NCI-H526 treated with DMSO at 0.1 percent for 48 hours (cell line): ENCODE measurements around the gene MIS12.

Source experiments
- DNase-seq: peaks from one replicate; lab custom pipeline; 2025; lab: John Stamatoyannopoulos, UW

Gene MIS12

DNA sequence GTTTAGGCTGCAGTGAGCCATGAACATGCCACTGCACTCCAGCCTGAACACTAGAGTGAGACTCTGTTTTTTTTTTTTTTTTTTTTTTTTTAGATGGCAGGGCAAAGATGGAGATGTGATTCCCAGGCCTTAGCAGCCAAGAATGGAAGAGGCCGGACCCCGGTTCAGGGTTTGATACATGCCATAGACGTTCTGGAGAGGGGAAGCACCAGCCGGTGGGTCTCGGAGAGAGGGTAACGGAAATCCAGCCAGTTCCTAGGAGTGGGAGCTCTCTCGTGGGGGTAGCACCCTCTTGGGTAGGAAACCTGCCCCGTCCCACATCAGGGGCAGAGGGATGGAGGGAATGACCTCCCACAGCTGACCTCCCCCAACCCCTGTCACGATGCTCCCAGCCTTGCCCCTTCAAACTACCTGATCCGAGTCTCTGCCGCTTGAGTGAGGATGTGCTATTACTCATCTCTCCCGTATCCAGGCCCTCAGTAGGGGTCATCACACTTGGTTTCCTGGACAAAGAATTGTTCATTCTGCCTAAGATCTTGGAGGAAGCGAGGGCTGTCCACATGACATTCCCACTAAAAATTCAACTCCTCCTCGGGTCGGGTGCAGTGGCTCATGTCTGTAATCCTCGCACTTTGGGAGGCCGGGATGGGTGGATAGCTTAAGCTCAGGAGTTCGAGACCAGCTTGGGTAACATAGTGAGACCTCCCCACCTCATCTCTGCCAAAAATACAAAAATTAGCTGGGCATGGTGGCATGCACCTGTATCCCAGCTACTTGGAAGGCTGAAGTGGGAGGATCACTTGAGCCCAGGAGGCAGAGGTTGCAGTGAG lies 47.3 kb downstream of the MIS12 start:
- no peak for DNase-seq

DNA sequence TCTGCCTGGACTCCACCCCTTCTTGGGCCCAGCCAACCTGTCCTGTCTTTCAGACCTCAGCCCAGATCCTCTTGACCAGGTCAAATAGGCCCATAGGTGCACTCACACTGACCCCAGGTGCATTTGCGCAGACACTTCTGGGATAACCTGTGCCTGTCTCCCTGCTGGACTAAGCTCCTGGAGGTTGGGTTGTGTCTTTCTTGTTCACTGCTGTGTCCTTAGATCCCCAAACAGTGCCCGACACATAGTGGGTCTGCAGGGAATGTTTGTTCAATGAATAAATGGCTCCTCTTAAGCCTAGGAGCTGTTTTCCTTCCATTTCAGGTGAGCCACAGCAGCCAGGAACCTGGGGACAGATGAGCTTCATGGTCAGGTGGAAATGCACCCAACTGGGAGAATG lies 49.1 kb downstream of the MIS12 start:
- no peak for DNase-seq

DNA sequence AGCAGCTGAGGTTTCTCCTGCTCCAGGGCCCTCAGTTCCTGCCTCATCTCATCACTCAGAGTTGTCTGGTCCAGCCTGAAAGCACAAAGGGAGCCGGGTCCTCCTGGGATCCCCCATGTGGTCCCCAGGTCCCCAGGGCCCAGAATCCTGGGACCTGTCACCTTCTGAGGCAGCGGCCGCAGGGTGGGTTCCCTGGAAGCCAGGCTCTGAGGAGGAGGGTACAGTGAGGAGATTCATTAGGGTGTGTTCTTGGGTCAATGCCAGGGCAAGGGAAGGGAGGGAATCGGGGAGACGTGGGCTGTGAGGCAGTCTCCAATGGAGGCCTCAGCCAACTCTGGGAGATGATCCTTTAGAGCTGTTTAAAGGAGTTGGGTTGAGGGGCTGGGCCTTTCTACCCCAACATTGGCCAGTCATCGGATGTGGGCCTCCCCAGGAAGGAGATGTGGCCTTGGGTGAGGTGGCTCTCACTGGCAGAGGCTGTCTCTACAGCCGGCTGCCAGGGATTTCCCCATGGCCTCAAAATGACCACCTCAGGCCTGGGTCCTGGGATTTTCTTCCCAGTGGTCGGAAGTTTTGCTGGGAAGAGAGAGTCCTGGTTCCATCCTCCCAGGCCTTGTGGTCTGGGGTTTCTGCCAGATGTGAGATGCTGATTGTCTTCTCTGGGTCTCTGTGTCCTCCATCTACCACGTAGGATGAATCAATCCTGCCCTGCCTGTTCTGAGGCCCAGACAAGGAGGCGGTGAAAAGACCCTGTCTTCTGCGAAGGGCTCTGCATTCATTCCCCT lies 50.7 kb downstream of the MIS12 start:
- no peak for DNase-seq

DNA sequence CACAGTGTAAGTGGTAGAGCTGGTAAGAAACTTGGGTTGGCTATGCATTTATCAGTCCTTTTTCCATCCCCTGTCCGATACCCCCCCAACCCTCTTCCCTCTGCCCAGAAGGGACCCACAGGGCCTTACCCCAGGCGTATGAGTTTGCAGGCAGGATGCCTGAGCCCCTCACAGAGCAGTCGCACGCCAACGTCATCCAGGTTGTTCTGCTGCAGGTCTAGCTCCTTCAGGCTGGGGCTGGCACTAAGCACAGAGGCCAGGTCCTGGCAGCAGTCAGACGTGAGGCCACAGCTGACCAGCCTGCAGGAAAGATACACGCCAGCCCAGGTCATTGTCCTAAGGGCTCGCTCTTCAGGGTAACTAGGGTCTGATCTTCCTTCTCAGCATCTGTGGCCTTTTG lies 52.9 kb downstream of the MIS12 start:
- no peak for DNase-seq

DNA sequence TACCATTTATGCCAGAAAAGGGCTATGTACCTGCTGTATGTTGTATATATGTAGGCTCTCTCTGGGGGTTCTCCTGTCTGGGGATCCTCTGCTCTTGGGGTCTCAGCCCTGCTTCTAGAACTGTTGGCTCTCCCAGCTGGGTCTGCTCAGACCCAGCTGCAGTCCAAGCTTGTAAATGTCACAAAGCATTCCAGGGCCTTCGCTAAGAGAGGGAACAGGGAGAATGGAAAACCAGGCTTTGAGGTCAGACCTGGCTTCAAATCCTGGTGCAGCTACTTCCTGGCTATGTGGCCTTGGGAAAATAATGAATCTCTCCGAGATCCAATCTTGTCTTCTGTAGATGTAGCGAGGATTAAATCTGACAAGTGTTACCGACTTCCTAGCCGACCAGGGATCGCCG lies 54.0 kb downstream of the MIS12 start:
- DNase-seq, result no peak
